ENCODE measurements around the gene CDH22.

CDH22 gene

DNA sequence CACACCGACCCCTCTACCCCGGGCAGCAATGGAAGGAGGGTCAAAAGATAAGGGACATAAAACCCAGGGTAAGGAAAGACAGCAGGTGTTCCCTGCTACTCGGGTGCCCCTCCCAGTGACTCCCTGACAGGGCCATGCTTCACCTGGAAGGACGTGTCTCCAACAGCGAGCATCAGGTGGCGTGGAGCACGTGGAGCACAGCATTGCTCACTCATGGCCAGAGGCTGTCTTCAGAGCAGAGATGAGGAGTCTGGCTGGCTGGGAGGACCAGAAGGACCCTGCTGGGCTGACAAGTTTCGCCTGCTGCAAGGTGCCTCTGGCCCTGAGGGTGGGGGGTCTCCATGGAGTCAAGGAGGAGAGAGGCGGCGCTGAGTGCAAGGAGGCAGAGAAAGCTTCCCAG is 15.3 kb upstream of the CDH22 start:
- DNase-seq (ENCODE audit: low read depth in 2 of 2, low spot score in 1 of 2): no peak

DNA sequence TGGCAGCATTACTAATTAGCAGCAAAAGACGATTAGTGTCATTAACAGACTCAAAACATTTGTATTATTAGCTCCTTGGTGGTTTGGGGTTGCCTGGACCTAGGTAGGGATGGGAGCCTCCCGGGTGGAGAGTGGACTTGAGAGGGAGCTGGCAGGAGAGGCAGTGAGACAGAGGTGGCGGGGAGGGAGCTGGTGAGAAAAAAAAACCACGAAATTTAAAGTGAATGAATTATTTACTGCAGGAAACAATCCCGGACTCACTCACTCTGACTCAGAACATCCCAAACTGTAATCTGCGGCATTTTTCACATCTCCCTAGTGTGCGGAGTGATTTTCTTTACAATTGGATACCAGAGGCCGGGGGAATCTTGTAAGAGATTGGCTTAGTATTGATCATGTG is 14.3 kb upstream of the CDH22 start:
- DNase-seq (ENCODE audit: low read depth in 2 of 2, low spot score in 1 of 2): no peak

DNA sequence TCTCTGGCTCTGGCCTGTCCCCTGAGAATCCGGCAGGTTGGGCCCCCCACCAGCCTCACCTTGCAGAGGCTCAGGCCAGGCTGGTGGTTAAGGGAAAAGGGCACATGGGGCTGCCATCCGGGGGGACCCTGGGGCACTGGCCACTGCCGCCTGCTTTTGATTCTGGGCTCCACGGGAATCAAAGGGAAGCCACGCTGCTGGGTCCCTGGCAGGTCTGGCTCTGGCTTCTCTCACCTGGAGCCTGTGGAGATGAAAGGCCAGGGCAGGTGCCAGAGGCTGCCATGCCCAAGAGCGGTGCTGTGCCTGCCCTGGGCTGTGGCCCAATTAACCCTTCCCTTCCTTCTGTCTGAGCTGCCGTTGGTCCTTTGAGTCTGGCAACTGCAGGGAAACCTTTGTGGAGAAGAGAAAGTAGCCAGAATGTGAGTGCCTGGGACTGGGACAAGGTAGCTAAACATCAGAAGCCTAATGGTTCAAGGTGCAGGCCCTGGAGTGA is 9.4 kb upstream of the CDH22 start:
- DNase-seq (ENCODE audit: low read depth in 2 of 2, low spot score in 1 of 2): no peak

DNA sequence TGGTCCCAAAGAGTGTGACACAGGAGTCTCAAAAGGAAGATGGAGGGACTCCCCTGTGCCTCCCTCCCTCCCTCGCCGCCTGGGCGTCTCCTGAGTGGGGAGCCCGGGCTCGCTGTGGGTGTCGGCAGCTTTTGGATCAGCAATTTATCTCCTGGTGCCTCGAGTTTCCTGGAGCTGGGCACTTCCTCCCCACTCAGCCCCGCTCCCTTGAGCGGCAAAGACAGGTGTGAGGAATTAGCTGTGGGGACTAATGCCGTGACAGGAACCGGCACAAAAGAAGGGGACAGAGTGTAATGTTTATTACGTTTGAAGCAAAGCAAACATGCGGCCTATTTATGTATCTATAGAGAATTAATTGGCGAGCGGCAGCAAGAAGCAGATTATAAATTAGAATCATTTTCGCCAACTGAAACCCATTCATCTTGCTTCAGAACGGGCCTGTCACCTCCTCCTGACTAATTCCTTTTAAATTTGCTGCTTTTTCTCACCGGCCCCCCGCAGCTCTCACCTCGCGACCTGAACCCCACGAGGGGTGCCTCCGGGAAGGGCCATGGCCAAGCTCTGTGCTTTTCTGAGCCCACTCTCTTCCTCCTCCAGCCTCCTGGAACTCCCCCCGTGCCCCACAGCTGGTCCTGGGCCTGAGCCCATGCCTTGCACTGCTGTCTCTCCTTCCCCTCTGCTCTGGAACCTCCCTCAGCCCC is 8.8 kb upstream of the CDH22 start:
- DNase-seq (ENCODE audit: low read depth in 2 of 2, low spot score in 1 of 2): no peak

DNA sequence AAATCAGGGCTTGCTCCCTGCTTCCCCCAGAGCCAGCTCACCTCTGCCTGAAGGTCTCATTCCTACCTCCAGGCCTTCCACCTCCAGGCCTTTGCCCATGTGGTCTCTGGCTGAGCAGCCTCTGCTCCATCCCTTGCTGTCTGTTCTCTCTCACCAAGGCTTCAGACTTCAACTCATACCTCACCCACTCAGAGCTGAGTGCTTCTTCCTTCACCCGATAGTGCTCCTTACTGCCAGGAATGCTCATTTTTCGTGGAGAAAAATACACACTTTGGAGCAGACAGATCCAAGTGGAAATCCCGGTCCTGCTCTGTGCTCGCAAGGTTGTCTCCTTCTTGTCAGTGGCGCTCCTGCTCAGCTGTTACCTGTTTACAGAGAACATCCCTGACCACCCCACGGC is 7.0 kb upstream of the CDH22 start:
- DNase-seq (ENCODE audit: low read depth in 2 of 2, low spot score in 1 of 2): no peak

DNA sequence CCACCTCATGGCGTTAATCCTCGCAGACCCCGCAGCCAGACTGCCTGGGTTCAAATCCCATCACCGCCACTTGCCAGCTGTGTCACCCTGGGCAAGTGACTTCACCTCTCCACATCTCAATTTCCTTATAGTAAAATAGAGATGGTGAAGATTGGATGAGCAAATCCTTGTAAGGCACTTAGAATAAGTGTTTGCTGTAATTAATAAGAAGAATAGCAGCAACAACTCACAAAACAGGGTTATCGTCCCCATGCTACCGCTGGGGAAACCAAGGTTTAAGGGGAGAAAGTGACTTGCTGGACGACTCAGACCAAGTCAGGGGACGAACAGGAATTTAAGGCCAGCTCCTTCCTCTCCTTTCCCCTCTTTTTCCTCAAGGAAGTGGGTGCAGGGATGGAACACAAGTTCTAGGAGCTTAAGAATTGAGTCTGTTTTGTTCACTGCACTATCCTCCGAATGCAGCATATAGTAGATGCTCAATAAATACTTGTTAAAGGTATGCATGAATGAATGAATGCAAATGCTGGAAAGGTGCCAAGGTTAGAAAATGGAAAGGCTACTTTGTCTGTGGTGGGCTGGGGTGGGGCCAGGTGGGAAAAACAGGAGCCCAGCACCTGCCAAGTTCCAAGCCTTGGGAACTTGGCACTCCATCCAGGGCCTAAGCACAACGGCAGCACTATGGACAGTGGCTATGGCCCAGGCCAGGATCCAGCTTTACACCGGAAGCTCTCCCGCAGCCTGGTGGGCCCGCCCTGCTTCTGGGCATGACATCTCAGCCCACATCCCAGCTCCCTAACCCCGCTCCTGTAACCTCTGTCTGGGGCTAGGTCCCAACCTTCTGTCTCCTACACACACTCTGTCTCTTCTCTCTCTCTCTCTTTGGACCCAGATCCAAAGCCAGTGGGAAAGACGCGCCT is 4.9 kb upstream of the CDH22 start:
- no peak for DNase-seq (ENCODE audit: low read depth in 2 of 2, low spot score in 1 of 2)

DNA sequence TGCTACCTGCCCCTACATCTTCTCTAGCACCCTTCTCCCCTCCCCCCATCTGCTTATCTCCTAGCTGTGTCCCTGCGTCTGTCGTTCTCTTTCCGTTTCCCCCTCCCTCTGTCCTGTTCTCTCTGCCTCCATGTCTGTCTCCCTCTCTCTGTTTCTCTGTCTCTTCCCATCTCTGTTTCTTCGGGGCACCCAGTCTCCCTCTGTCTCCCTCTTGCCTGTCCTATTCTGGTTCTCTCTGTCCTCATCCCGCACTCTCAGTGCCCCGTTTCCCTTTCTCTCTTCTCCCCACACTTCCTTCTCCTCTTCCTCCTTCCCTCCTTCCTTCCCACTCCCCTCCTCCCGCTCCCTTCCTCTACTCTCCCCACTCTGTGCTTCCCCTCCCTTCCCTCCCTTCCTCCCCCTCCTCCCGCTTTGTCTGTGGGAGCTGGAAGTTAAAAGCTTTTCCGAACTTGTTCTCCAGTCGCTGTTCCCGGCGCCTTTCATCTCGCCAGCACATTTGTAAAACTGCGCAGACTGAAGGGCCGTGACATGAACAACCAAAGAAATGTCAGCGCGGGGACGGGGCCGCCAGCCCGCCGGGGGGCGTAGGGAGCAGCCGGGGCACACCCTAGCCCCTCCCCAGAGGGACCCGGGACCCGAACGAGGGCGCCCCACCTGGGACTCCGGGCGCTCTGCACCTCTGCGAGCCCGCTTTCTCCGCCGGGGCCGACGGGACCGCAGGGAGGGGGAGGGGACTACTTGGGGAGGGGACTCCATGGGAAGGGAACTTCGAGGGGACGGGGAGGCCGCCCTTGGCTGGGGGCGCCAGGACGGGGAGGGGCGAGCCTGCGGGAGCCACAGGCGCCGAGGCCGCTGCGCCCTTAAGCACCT is 4.0 kb upstream of the CDH22 start:
- no peak for DNase-seq (ENCODE audit: low read depth in 2 of 2, low spot score in 1 of 2)

DNA sequence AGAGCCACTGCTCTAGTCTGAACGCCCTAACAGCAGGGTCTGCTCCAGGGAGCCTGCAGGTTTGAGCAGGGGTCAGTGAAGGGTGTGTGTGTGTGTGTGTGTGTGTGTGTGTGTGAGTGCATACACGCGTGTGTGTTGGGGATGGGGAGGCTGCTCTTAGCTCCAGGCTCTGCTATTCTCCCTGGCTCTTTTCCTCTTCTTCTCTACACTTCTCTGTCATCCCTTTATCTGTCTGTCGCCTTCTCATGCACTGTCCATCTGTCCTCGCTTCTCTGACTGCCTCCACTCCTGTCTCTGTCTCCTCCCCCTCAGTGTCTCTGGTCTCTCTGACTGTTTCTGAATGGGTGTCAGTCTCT is 3.4 kb upstream of the CDH22 start:
- DNase-seq (ENCODE audit: low read depth in 2 of 2, low spot score in 1 of 2): no peak

DNA sequence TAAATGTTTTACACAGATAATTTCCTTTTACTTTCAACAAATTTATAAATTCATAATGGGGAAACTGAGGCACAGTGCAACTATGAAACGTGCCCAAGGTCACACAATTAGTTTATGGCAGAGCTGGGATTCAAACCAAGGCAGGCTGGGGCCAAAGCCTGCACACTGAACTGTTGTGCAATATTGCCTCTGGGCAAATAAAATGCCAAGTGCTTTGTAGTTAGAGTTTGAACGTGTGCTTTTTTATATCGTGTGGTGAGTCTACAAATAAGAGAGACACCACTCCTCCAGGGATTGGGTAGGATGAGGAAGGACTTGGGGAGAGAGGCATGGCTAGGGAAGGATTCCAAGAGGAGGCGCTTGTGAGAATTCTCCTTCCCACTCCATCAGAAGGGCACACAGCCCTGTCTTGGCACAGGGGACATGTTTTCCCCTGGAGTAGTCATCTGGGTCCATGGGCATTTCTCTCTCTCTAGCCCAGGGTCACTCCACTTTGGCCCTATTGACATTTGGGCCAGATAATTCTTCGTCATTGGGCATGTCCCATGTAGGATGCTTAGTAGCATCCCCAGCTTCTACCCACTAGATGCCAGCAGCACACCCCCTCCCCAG is 2.8 kb upstream of the CDH22 start:
- DNase-seq (ENCODE audit: low read depth in 2 of 2, low spot score in 1 of 2): no peak

DNA sequence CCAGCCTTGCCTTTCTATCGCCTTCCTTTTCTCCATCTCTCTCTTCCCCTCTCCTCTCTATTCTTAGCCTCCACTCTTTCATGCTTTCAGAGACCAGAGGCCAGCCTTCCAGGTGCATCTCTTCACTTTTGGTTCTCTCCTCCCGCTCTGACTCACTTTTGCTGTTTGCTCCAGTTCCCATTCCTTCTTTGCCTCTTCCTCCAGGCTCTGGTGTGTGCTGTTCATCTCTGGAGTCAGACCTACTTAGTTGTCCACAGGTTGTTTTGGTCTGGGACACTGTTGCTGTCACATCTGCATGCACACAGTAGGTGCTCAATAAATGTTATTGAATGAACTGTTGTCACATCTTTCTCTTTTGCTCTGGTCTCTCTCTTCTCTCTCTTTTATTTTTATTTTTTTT is 1.6 kb upstream of the CDH22 start:
- DNase-seq (ENCODE audit: low read depth in 2 of 2, low spot score in 1 of 2): no peak

DNA sequence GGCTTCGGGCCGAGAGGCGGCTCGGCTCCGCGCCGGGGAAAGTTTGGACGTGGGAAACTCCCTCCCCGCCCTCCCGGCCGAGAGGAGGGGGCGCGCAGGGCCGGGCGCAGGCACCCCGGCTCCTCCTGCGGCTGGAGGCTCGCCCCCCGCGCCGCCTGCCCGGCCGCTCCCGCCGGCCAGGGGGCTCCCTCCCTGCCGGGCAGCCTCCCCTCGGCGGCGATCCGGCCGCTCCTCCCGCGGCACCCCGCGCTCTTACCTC is 370 bp downstream of the CDH22 start:
- DNase-seq (ENCODE audit: low read depth in 2 of 2, low spot score in 1 of 2): no peak

DNA sequence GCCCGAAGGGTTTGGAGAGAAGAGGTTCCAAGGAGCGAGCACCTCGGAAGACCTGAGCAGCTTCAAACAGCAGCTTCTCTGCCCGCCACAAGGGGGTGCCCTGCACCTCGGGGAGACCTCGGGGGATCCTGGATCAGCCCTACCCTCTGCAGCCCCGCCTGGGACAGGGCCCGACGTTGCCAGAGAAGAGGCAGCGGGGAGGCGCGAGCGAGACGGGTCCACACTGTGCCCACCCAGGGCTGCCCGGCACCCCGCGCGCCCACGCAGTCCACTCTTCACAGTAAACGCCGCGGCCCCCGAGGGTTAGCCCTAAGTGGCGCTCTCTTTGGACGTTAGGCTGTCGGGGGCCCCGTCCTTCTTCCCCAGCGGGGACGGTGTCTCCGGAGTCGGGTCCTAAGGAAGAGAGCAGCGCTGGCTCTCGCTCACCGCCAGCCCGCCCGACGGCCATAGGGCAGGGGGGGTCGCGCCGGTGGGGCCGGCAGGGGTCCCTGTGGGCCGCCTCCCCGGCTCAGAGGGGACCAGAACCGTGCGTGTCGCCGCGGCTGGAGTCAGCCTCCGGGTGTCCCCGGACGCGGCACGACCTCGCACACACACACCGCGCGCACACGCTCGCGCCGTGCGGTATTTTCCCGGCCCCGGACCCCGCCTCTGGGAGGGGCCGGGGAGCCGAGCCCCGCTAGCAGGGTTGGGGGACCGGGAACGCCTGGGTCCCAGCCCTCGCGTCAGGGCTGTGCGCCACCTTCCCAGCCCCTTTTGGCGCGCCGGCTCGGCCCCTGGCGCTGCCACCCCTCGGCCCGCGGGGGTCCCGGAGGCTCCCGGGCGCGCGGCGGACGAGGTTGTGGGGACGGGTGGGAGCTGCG is 929 bp downstream of the CDH22 start:
- DNase-seq (ENCODE audit: low read depth in 2 of 2, low spot score in 1 of 2): peak; percentile 48 to 49

DNA sequence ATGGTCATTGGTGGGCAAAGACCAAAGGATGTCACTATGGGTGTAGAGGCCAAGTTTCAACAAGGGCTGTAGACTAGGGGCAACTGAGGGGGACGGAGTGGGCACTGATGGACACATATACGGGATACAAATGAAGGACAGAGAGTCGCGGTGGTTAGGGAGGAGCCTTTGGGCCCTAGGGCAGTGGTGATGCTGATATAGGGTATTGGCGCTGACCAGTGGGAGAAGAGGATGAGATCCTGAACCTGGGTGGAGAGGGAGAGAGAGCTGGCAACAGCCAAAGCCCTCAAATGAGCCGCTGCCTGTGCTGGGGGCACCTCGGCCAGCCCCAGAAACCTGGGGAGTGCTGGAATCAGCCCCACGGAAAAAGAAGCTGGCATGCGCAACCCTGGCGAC is 1.6 kb downstream of the CDH22 start:
- DNase-seq (ENCODE audit: low read depth in 2 of 2, low spot score in 1 of 2): no peak

DNA sequence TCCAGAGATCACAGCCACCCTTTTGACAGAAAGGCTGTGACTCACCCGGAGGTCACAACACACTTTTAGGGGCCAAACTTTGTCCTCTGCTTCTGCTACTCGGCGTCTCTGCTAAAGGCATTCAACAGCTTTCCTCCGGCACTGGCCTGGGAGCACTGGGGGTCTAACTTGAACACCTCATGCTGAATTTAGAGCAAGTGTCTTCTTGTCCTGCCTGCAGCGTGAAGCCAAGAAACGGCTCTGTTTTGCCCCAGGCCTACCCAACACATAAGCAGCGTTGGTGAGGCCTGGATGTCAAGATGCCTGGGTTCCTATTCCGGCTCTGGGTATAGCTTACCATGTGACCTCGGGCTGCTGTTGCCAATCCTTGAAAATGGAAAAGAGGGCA is 2.3 kb downstream of the CDH22 start:
- no peak for DNase-seq (ENCODE audit: low read depth in 2 of 2, low spot score in 1 of 2)

DNA sequence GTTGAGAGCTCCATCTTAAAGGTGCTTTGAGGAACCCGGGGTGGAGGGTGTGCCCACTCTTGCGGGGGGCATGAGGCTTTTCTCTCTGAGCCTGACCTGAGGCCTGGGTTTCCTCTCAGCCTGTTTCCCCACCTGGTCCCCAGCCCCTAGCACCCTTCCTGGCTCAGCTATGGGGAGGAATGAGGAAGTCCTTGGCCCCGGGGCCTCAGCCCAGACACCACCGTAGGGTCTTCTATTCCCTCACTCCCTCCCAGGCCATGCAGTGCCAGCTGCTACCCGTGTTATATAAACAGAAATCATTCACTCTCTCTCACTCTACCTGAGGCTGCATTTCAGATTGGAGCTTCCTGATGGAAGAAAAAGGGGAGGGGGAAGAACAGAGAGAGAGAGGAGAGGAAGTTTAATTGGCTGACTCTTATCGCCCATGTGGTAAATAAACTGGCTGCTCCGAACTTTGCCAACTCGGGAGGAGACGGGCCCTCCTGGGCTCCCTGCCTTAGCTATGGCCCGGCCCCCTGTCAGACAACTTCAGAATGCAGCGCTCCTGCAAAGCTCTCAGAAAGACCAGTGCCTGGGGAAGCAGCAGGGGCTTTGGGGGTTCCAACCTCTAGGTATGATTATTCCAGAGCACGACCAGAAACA is 2.8 kb downstream of the CDH22 start:
- DNase-seq (ENCODE audit: low read depth in 2 of 2, low spot score in 1 of 2): no peak

DNA sequence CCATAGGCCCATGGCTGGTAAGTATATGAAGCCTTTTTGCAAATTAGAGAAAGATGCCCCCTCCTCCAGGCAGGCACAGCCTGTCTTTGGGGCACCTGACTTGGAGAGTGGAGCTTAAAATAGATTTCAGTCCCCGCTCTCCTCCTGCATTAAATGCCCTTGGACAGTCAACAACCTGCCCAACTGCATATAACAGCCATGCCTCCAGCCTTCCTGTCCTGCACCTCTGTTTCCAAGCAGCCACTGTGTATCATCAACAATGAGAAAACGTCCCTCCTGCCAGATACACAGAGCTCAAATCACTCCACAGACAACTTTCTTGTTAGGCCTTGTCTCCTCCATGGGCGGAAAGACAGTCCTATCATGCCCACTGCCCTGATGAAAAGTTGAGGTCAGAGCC is 3.4 kb downstream of the CDH22 start:
- DNase-seq (ENCODE audit: low read depth in 2 of 2, low spot score in 1 of 2): no peak

DNA sequence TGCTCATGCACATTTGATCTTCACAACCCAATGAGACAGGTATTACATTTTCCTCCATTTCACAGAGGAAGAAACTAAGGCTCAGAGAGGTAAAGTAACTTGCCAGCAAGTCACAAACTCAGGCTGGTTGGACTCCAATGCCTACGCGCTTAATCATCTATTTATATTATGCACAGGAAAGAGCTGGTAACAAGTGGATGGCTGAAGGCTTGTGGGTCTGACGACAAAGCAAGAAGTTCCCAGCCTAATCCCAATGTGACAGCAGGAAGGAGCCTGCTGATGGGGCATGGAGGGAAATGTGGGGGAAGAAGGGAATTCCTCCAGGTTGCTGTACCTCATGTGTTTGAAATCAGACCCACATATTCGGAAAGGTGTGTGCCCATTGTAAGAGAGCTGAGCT is 3.9 kb downstream of the CDH22 start:
- DNase-seq (ENCODE audit: low read depth in 2 of 2, low spot score in 1 of 2): no peak

DNA sequence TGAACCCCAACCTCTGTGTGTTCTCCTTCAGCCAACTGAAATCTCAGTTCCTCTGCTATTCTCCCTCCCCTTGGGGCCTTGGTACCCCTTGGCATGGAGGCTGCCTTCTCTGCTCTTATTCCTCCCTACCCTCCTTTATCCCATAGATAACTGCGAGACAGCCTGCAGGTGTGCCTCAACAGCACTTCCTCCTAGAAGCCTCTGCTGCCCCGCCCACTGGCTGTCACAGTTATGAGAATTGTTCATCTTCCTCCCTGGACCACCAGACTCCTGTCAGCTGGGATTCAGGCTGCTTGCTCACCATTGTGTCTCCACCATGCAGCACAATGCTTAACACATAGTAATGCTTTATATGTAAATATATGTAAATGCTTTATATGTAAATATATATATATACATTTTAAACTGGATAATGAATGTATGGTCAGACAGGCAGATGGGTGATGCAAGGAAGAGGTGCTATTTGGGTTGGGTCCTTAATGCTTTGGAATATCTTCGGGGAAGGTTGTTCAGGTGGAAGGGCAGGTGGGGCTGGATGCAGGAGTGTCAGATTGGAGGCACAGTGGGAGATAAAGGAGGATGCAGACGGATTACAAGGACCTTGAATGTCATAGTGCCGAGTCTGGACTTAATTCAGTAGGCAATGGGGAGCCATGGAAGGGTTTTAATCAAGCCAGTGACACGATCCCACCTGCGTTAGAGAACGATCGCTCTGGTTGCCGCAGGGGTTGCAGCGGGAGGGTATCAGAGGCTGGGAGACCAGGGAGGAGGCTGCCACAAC is 4.9 kb downstream of the CDH22 start:
- no peak for DNase-seq (ENCODE audit: low read depth in 2 of 2, low spot score in 1 of 2)

DNA sequence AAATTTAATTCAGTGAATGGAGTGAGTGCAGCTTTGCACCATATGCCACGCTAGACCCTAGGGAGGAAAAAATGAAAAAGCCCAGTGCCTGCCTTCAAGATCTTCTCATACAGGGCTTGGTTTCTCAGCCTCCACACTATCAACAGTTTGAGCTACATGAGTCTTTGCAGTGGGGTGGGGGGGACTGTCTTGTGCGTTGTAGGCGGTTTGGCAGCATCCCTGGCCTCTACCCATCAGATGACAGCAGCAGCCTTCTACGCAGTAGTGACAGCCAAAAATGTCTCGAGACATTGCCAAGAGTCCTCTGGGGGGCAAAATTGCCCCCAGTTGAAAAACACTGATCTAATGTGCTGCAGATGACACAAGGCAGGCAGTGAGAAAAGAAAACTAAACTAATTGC is 6.2 kb downstream of the CDH22 start:
- DNase-seq (ENCODE audit: low read depth in 2 of 2, low spot score in 1 of 2): no peak

Data from stimulated activated CD8-positive, alpha-beta memory T cell treated with anti-CD3 and anti-CD28 coated beads, Interleukin-4, amount 100 ng/mL, for 4 hours (primary cell).